SU-DHL-6 (cell line): Measurements from ENCODE around the gene DDX54.

Experiments used
- H2AFZ ChIP-seq: fragments of 200-600 bp; sonication (generic); 2 replicates; pipeline ENCODE4 v1.6.1; 2014; ENCODE audit warnings: low read depth, mild to moderate bottlenecking, moderate library complexity, mixed read lengths, antibody characterized with exemption, low read length; ENCODE audit not compliant: severe bottlenecking
- H3F3A ChIP-seq: fragments of 200-600 bp; shearing (Covaris generic); 2 replicates; pipeline ENCODE4 v1.6.0; 2016; ENCODE audit warnings: antibody characterized with exemption, mild to moderate bottlenecking; ENCODE audit not compliant: insufficient read depth
- H3K27ac ChIP-seq: fragments of 200-600 bp; sonication (generic); 2 replicates; pipeline ENCODE4 v1.5.1; 2016; ENCODE audit warnings: low read depth, mild to moderate bottlenecking, low read length, moderate library complexity, mixed read lengths
- H3K27me3 ChIP-seq: fragments of 200-600 bp; sonication (generic), shearing (Covaris generic); 2 replicates; pipeline ENCODE4 v1.6.0; 2014; ENCODE audit warnings: mild to moderate bottlenecking, low read length
- H3K36me3 ChIP-seq: fragments of 200-600 bp; sonication (generic); 2 replicates; pipeline ENCODE4 v1.6.1; 2014; ENCODE audit warnings: mild to moderate bottlenecking, low read length, mixed read lengths
- H3K4me2 ChIP-seq: fragments of 300-600, 200-600 bp; shearing (Covaris generic), sonication (generic); 2 replicates; pipeline ENCODE4 v1.6.0; 2014; ENCODE audit warnings: low read length, low read depth, mild to moderate bottlenecking; ENCODE audit not compliant: poor library complexity, severe bottlenecking
- H3K4me3 ChIP-seq: fragments of 200-600 bp; sonication (generic); 2 replicates; pipeline ENCODE4 v1.5.1; 2014; ENCODE audit warnings: antibody characterized with exemption, low read length, mild to moderate bottlenecking, mixed read lengths; ENCODE audit not compliant: insufficient read depth, poor library complexity, severe bottlenecking
- H3K79me2 ChIP-seq: fragments of 200-600 bp; sonication (generic); 2 replicates; pipeline ENCODE4 v1.6.1; 2014; ENCODE audit warnings: mild to moderate bottlenecking, low read length, moderate library complexity; ENCODE audit not compliant: insufficient read depth
- H3K9ac ChIP-seq: fragments of 200-600 bp; sonication (generic); 2 replicates; pipeline ENCODE4 v1.7.0; 2014; ENCODE audit warnings: mild to moderate bottlenecking, low read length
- H3K9me2 ChIP-seq: fragments of 200-600 bp; sonication (generic); replicated peaks from 2 replicates; pipeline ENCODE4 v1.6.1; 2014; ENCODE audit warnings: low read length; ENCODE audit not compliant: insufficient read depth
- H3K9me3 ChIP-seq: fragments of 200-600 bp; sonication (generic); 2 replicates; pipeline ENCODE4 v1.6.1; 2014; ENCODE audit warnings: low read length, mixed read lengths; ENCODE audit not compliant: insufficient read depth
- H4K20me1 ChIP-seq: fragments of 200-600 bp; sonication (generic); 2 replicates; pipeline ENCODE4 v1.6.1; 2014; ENCODE audit warnings: low read depth, mild to moderate bottlenecking, antibody characterized with exemption, low read length, moderate library complexity, mixed read lengths
- EZH2phosphoT487 ChIP-seq: fragments of 200-600 bp; sonication (generic), shearing (Covaris generic); conservative IDR thresholded peaks from 2 replicates; pipeline ENCODE4 v1.6.1; 2018; ENCODE audit warnings: mild to moderate bottlenecking, antibody characterized with exemption, low read length, moderate library complexity, mixed read lengths
- TF ChIP-seq, protein P1 (sequence below): fragments of 200-600 bp; sonication (generic); IDR thresholded peaks from one replicate; pipeline ENCODE4 v1.5.1; 2017; ENCODE audit warnings: antibody characterized with exemption, mild to moderate bottlenecking, low read length, moderate library complexity; ENCODE audit not compliant: insufficient read depth, poor library complexity, severe bottlenecking

Gene DDX54

DNA sequence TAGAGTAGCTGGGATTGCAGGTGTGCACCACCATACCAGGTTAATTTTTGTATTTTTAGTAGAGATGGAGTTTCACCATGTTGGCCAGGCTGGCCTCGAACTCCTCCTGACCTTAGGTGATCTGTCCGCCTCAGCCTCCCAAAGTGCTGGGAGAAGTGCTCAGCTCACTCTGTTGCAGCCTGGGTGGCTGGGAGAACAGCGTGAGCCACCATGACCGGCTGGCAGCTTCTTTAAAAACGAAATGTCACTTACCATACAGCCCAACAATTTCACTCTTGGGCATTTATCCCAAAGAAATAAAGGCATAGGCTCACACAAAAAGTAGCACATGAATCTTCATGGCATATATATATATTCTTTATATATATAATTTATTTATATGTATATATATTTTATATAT lies 40.5 kb downstream of the DDX54 start:
- H3K4me2 ChIP-seq = no peak overlapping the region
- no peaks in the 10 kb centered on the region for H4K20me1 ChIP-seq
- no peaks in the 10 kb centered on the region for H3K79me2 ChIP-seq
- TF ChIP-seq, protein P1, sequence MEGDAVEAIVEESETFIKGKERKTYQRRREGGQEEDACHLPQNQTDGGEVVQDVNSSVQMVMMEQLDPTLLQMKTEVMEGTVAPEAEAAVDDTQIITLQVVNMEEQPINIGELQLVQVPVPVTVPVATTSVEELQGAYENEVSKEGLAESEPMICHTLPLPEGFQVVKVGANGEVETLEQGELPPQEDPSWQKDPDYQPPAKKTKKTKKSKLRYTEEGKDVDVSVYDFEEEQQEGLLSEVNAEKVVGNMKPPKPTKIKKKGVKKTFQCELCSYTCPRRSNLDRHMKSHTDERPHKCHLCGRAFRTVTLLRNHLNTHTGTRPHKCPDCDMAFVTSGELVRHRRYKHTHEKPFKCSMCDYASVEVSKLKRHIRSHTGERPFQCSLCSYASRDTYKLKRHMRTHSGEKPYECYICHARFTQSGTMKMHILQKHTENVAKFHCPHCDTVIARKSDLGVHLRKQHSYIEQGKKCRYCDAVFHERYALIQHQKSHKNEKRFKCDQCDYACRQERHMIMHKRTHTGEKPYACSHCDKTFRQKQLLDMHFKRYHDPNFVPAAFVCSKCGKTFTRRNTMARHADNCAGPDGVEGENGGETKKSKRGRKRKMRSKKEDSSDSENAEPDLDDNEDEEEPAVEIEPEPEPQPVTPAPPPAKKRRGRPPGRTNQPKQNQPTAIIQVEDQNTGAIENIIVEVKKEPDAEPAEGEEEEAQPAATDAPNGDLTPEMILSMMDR = no peak
- TF ChIP-seq EZH2phosphoT487 = no peak
- H2AFZ ChIP-seq = no peak overlapping the region
- no peaks in the 10 kb centered on the region for H3K27me3 ChIP-seq
- no peak overlapping the region for H3K4me3 ChIP-seq
- H3K27ac ChIP-seq = no peak overlapping the region
- H3K9me3 ChIP-seq = no peaks in the 10 kb centered on the region
- H3K9ac ChIP-seq = no peak overlapping the region
- no peaks in the 10 kb centered on the region for H3K36me3 ChIP-seq
- H3F3A ChIP-seq = no peaks in the 10 kb centered on the region
- no peaks in the 10 kb centered on the region for H3K9me2 ChIP-seq

DNA sequence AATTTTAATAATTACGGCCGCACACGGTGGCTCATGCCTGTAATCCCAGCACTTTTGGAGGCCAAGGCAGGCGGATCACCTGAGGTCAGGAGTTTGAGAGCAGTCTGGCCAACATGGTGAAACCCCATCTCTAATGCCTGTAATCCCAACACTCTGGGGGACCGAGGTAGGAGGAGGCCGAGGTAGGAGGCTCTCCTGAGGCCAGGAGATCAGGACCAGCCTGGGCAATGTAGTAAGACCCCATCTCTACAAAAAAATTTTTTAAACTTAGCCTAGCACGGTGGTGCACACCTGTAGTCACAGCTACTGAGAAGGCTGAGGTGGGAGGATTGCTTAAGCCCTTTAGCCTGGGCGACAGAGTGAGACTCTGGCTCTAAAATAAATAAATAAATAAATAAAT lies 41.3 kb downstream of the DDX54 start:
- Histone ChIP-seq H3K79me2 (no peaks in the 10 kb centered on the region), H3K9me3 (no peaks in the 10 kb centered on the region), H3K27me3 (no peaks in the 10 kb centered on the region), H3K4me2 (no peak overlapping the region), H3F3A (no peaks in the 10 kb centered on the region), H3K9ac (no peak overlapping the region), H3K27ac (no peak overlapping the region), H4K20me1 (no peaks in the 10 kb centered on the region), H3K4me3 (no peak overlapping the region), H2AFZ (no peak overlapping the region), H3K36me3 (no peaks in the 10 kb centered on the region), H3K9me2 (no peaks in the 10 kb centered on the region)
- no peak for TF ChIP-seq EZH2phosphoT487
- TF ChIP-seq, protein P1 = no peak

DNA sequence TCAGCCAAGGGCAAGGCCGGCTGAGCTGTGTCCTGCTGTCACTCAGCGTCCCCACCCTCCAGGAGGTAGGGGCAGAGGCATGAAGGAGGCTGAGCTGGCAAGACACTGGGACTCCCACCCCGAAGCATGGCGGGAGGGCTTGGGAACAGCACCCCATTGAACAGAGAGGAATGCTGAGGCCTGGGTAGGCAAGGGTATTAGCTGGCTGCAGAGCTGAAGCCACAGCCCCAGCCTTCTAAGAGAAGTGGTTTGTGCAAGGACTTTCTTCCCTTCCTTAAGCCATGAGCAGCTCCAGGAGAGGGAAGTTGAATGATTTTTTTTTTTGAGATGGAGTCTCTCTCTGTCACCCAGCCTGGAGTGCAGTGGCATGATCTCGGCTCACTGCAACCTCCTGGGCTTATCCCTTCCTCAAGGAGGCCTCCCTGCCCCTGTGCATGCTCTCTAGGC lies 42.4 kb downstream of the DDX54 start:
- Histone ChIP-seq H2AFZ (no peak overlapping the region), H3K27ac (no peak overlapping the region), H3K79me2 (no peaks in the 10 kb centered on the region), H4K20me1 (no peaks in the 10 kb centered on the region), H3K36me3 (no peaks in the 10 kb centered on the region), H3F3A (no peaks in the 10 kb centered on the region), H3K9ac (no peak overlapping the region), H3K9me2 (no peaks in the 10 kb centered on the region), H3K4me2 (no peak overlapping the region), H3K9me3 (no peaks in the 10 kb centered on the region), H3K27me3 (no peaks in the 10 kb centered on the region), H3K4me3 (no peak overlapping the region)
- TF ChIP-seq, protein P1 = no peak
- no peak for TF ChIP-seq EZH2phosphoT487
